PC-3 (cell line): ENCODE data around the gene NBPF3.

Experiments used
- EZH2phosphoT487 ChIP-seq: fragments of 300-600 bp; sonication (generic); IDR thresholded peaks from 2 replicates; pipeline ENCODE4 v1.6.1; 2018; ENCODE audit warnings: mild to moderate bottlenecking, antibody characterized with exemption, low read length, borderline replicate concordance
- TF ChIP-seq, protein P1 (sequence below): fragments of 300-600 bp; sonication (generic); conservative IDR thresholded peaks from 2 replicates; pipeline ENCODE4 v1.5.1; 2017; ENCODE audit warnings: antibody characterized with exemption, low read depth, mild to moderate bottlenecking, low read length

GRCh38 chr1:21447311-21447710 lies 7.4 kb downstream of the NBPF3 start:
- TF ChIP-seq, protein P1, sequence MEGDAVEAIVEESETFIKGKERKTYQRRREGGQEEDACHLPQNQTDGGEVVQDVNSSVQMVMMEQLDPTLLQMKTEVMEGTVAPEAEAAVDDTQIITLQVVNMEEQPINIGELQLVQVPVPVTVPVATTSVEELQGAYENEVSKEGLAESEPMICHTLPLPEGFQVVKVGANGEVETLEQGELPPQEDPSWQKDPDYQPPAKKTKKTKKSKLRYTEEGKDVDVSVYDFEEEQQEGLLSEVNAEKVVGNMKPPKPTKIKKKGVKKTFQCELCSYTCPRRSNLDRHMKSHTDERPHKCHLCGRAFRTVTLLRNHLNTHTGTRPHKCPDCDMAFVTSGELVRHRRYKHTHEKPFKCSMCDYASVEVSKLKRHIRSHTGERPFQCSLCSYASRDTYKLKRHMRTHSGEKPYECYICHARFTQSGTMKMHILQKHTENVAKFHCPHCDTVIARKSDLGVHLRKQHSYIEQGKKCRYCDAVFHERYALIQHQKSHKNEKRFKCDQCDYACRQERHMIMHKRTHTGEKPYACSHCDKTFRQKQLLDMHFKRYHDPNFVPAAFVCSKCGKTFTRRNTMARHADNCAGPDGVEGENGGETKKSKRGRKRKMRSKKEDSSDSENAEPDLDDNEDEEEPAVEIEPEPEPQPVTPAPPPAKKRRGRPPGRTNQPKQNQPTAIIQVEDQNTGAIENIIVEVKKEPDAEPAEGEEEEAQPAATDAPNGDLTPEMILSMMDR: no peak
- no peak for TF ChIP-seq EZH2phosphoT487
